ENCODE measurements around the gene PPP1CA.

DNA sequence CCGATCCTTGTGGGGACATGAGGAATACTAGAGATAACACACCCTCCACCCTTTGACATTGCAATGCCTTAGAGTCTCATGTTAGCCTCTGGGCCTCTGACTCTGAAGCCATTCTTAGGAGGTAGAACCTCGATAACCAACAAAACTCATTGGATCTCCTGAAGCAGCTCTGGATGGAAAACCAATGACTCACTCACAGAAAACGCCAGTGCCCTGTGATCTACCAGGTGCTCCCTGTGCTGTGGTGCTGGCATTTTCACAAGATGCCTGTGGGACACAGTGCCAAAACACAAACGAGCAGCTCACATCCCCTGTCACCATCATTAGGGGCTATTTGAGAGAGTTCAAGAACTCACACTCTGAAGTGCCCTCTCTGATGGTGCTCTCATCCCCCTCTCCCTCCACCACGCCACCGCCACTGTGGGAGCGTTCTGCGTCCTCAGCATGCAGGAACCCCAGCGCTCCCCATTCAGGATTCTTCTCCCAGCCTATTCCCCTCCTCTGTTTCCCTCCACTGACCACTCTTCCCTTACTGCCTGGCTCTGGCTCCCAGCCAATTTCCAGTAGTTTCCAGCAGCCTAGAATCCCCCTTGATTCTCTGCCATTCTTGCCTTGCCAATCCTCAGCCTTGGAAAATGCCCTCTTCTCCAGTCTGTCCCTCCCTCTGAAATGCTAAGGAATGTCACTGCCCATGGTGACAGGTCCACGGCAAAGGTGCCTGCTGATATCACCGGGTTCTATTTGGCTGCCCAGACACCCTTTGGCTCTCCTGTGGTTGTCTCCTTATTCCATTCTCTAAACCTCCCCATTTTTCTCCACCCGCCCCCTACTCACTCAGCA lies 43.6 kb downstream of the PPP1CA start:
- TF ChIP-seq EZH2 (IDR thresholded peaks at IDR 0.05) (no peak), POLR2AphosphoS5 (IDR thresholded peaks at IDR 0.05; ENCODE audit: borderline replicate concordance, low read depth, low read length) (no peak), FOXP2 (optimal IDR thresholded peaks at IDR 0.05; ENCODE audit: control extremely low read depth, extremely low read length, insufficient read depth) (no peak)
